HCT116 (cell line): Measurements from ENCODE around the gene CSAD. TPM values are rescaled to one million over a fixed set of nuclear protein-coding genes. Genes with fewer than 3 reads are reported as not detected.

ENCODE experiments used
- ATAC-seq: fragments of 200-7000 bp; cut with Tn5 transposase; 2 replicates; pipeline ENCODE4 v1.9.1; 2020; ENCODE audit warnings: mild to moderate bottlenecking, moderate library complexity
- BruUV-seq: library from RNA; stranded (reverse); fragments of 400-500 nt; replicated peaks from 2 replicates; lab custom pipeline; 2021; lab: Mats Ljungman, UMichigan
- CTCF ChIA-PET: fragments of 300-600 bp; sonication (Branson Sonifier 250); formaldehyde crosslinking; loops from one replicate; lab custom pipeline; 2021; ENCODE audit warnings: antibody characterized with exemption; lab: Charles Lee
- POLR2A ChIA-PET: fragments of 300-600, 350-600 bp; sonication (Branson Sonifier 250); formaldehyde crosslinking; loops from one replicate; lab custom pipeline; 2021; ENCODE audit warnings: antibody characterized with exemption; lab: Charles Lee
- RAD21 ChIA-PET, 2 experiments: fragments of 300-600 bp; sonication (Branson Sonifier 250); formaldehyde crosslinking; loops; one replicate each; lab custom pipeline; 2023; ENCODE audit warnings: low total read pairs in 2 of 2; ENCODE audit not compliant: uncharacterized antibody in 2 of 2, unreplicated experiment in 2 of 2, low non-redundant PET in 1 of 2; lab: Charles Lee
- DNase-seq: peaks from one replicate; pipeline ENCODE4 v3.0.0-alpha.2; 2010; ENCODE audit warnings: low read depth, low spot score
- H2AFZ ChIP-seq: fragments of 200-600 bp; shearing (Covaris generic), sonication (generic); 2 replicates; pipeline ENCODE4 v1.6.1; 2017; ENCODE audit warnings: low read depth, mixed run types, mixed read lengths, antibody characterized with exemption, low read length; ENCODE audit not compliant: poor library complexity, severe bottlenecking
- H3K27ac ChIP-seq: 2 replicates; pipeline ENCODE4 v1.5.1; 2012; ENCODE audit warnings: low read depth, low read length
- H3K27me3 ChIP-seq: fragments of 200-600 bp; sonication (generic); 2 replicates; pipeline ENCODE4 v1.6.1; 2016; ENCODE audit warnings: mixed run types, low read length, mixed read lengths; ENCODE audit not compliant: insufficient read depth
- H3K36me3 ChIP-seq, 2 experiments: fragments of 200-500 bp in 1 of 2; fragments of 200-600 bp in 1 of 2; sonication (Bioruptor generic) in 1 of 2; sonication (generic) in 1 of 2; 2 replicates each; pipeline versions ENCODE4 v1.5.1 to v1.6.1; 2014 to 2016; ENCODE audit warnings: low read length in 2 of 2, inconsistent platforms in 1 of 2, mixed read lengths in 1 of 2, mixed run types in 1 of 2; ENCODE audit not compliant: insufficient read depth in 2 of 2, control insufficient read depth in 1 of 2
- H3K4me1 ChIP-seq, 2 experiments: fragments of 200-600 bp in 1 of 2; sonication (generic) in 1 of 2; 2 replicates each; pipeline versions ENCODE4 v1.5.1 to v1.6.1; 2012 to 2017; ENCODE audit warnings: low read length in 2 of 2, inconsistent platforms in 1 of 2, mild to moderate bottlenecking in 1 of 2, mixed read lengths in 1 of 2, mixed run types in 1 of 2, moderate library complexity in 1 of 2; ENCODE audit not compliant: insufficient read depth in 2 of 2, control insufficient read depth in 1 of 2
- H3K4me2 ChIP-seq: fragments of 200-600 bp; sonication (generic); 2 replicates; pipeline ENCODE4 v1.6.1; 2017; ENCODE audit warnings: mixed run types, low read length, mixed read lengths
- H3K4me3 ChIP-seq, 2 experiments: fragments of 200-600 bp in 1 of 2; sonication (generic) in 1 of 2; replicated peaks in 1 of 2; 2 replicates each; pipeline ENCODE4 v1.5.1; 2011 to 2016; ENCODE audit warnings: low read length in 2 of 2, control low read depth in 1 of 2, low read depth in 1 of 2, mild to moderate bottlenecking in 1 of 2, mixed read lengths in 1 of 2, mixed run types in 1 of 2
- H3K79me2 ChIP-seq: fragments of 200-600 bp; sonication (generic); 2 replicates; pipeline ENCODE4 v1.6.1; 2017; ENCODE audit warnings: mild to moderate bottlenecking, mixed run types, low read length, moderate library complexity, mixed read lengths; ENCODE audit not compliant: insufficient read depth
- H3K9ac ChIP-seq: fragments of 200-600 bp; sonication (generic); 2 replicates; pipeline ENCODE4 v1.6.1; 2016; ENCODE audit warnings: low read length, mixed read lengths
- H3K9me2 ChIP-seq: fragments of 200-600 bp; sonication (generic), shearing (Covaris generic); 2 replicates; pipeline ENCODE4 v1.6.1; 2017; ENCODE audit warnings: mixed run types, mild to moderate bottlenecking, moderate library complexity; ENCODE audit not compliant: insufficient read depth
- H3K9me3 ChIP-seq, 2 experiments: fragments of 200-500 bp in 1 of 2; fragments of 200-600 bp in 1 of 2; sonication (Bioruptor generic) in 1 of 2; sonication (generic) in 1 of 2; 2 replicates each; pipeline ENCODE4 v1.6.1; 2014 to 2017; ENCODE audit warnings: low read length in 2 of 2, mixed read lengths in 2 of 2, inconsistent platforms in 1 of 2, low read depth in 1 of 2, mild to moderate bottlenecking in 1 of 2, mixed run types in 1 of 2, moderate library complexity in 1 of 2; ENCODE audit not compliant: control insufficient read depth in 1 of 2, insufficient read depth in 1 of 2
- H4K20me1 ChIP-seq: fragments of 200-600 bp; sonication (generic), shearing (Covaris generic); 2 replicates; pipeline ENCODE4 v1.6.1; 2017; ENCODE audit warnings: mixed run types, mild to moderate bottlenecking, moderate library complexity; ENCODE audit not compliant: insufficient read depth
- ATF3 ChIP-seq: IDR thresholded peaks from 2 replicates; pipeline ENCODE4 v1.6.1; 2012
- CBX3 ChIP-seq: IDR thresholded peaks from 2 replicates; pipeline ENCODE4 v1.6.1; 2012; ENCODE audit warnings: low read depth
- CEBPB ChIP-seq: IDR thresholded peaks from 2 replicates; pipeline ENCODE4 v1.6.1; 2012; ENCODE audit warnings: low read depth
- EGR1 ChIP-seq: IDR thresholded peaks from 2 replicates; pipeline ENCODE4 v1.6.1; 2012; ENCODE audit warnings: low read depth
- EZH2 ChIP-seq: fragments of 200-600 bp; sonication (generic); IDR thresholded peaks from 2 replicates; pipeline ENCODE4 v1.6.1; 2017; ENCODE audit warnings: antibody characterized with exemption, mixed run types
- EZH2phosphoT487 ChIP-seq: fragments of 200-600 bp; IDR thresholded peaks from 2 replicates; pipeline ENCODE4 v1.6.1; 2018; ENCODE audit warnings: antibody characterized with exemption, borderline replicate concordance
- FOSL1 ChIP-seq: IDR thresholded peaks from 2 replicates; pipeline ENCODE4 v1.6.1; 2012; ENCODE audit warnings: low read depth
- JUND ChIP-seq: IDR thresholded peaks from 2 replicates; pipeline ENCODE4 v1.6.1; 2012
- MAX ChIP-seq: IDR thresholded peaks from 2 replicates; pipeline ENCODE4 v1.6.1; 2012
- POLR2AphosphoS5 ChIP-seq: IDR thresholded peaks from 2 replicates; pipeline ENCODE4 v1.6.1; 2011; ENCODE audit warnings: mild to moderate bottlenecking, low read depth, low read length, moderate library complexity
- RAD21 ChIP-seq: IDR thresholded peaks from 2 replicates; pipeline ENCODE4 v1.6.1; 2012; ENCODE audit warnings: low read depth, mild to moderate bottlenecking
- SIN3A ChIP-seq: IDR thresholded peaks from 2 replicates; pipeline ENCODE4 v1.6.1; 2012; ENCODE audit warnings: low read depth
- SP1 ChIP-seq: IDR thresholded peaks from 2 replicates; pipeline ENCODE4 v1.6.1; 2012; ENCODE audit warnings: low read depth
- SRF ChIP-seq: IDR thresholded peaks from 2 replicates; pipeline ENCODE4 v1.6.1; 2012; ENCODE audit warnings: low read depth
- TCF7L2 ChIP-seq: IDR thresholded peaks from 2 replicates; pipeline ENCODE4 v1.7.0; 2011; ENCODE audit warnings: borderline replicate concordance, inconsistent platforms; ENCODE audit not compliant: insufficient read depth, insufficient read length; ENCODE audit errors: extremely low read depth
- ZBTB33 ChIP-seq: IDR thresholded peaks from 2 replicates; pipeline ENCODE4 v1.6.1; 2011; ENCODE audit warnings: mild to moderate bottlenecking, low read length, moderate library complexity; ENCODE audit not compliant: insufficient replicate concordance; ENCODE audit errors: extremely low read depth
- ZNF274 ChIP-seq: fragments of 200-500 bp; sonication (Bioruptor generic); IDR thresholded peaks from 2 replicates; pipeline ENCODE4 v1.6.1; 2014; ENCODE audit warnings: mild to moderate bottlenecking, low read depth, low read length, inconsistent platforms
- intact Hi-C: fragments of 100-400 bp; cut with micrococcal nuclease; formaldehyde crosslinking; loops from 2 replicates; pipeline ENCODE4 v1.10.0; 2022
- total RNA-seq: library from RNA; stranded (reverse); gene quantifications from one replicate; pipeline ENCODE4 v1.2.1, GENCODE V29; 2021; ENCODE audit not compliant: unreplicated experiment

Gene CSAD
- total RNA-seq, 1 experiment from 2014 or later: 20.3 TPM

- no peak overlapping the region for H3K27ac ChIP-seq
- peaks cover 4 to 6% of the 10 kb centered on the region in 2 experiments; a peak in 2 of 4 replicates for H3K4me1 ChIP-seq
- H4K20me1 ChIP-seq: no peaks in the 10 kb centered on the region
- H3K9me3 ChIP-seq: no peaks in the 10 kb centered on the region
- H3K4me3 ChIP-seq: no peak overlapping the region
- CTCF ChIA-PET: interaction anchor here (1.1 to 2.5 kb wide), 5 partner anchors 10 to 121 kb away, joined by 3 to 12 read pairs (median 3); no protein-coding TSS in a partner anchor
- H3K4me2 ChIP-seq: no peak overlapping the region
- BruUV-seq: no TSS peak
- H3K9me2 ChIP-seq: no peaks in the 10 kb centered on the region
- RAD21 ChIA-PET: no interaction called here
- no peaks in the 10 kb centered on the region for H3K27me3 ChIP-seq
- ATAC-seq (no peak), DNase-seq (no peak)
- peaks cover 20% of the 10 kb centered on the region for H3K79me2 ChIP-seq
- H2AFZ ChIP-seq: no peak overlapping the region
- H3K36me3 ChIP-seq: peaks cover 44 to 46% of the 10 kb centered on the region in 2 experiments; a peak in 3 of 4 replicates
- no peak overlapping the region for H3K9ac ChIP-seq
- POLR2A ChIA-PET: interaction anchor here (1.4 kb wide), 1 partner anchor 10 kb away, joined by 4 read pairs; no protein-coding TSS in a partner anchor
- intact Hi-C loops: no loop called here
- no peak for TF ChIP-seq FOSL1
- TF ChIP-seq RAD21: no peak
- TF ChIP-seq ZBTB33: no peak
- TF ChIP-seq JUND: no peak
- TF ChIP-seq SP1: no peak
- no peak for TF ChIP-seq POLR2AphosphoS5
- TF ChIP-seq EZH2: no peak
- TF ChIP-seq SRF: no peak
- TF ChIP-seq ATF3: no peak
- no peak for TF ChIP-seq CEBPB
- no peak for TF ChIP-seq SIN3A
- no peak for TF ChIP-seq ZNF274
- no peak for TF ChIP-seq CBX3
- TF ChIP-seq TCF7L2: no peak
- TF ChIP-seq MAX: no peak
- TF ChIP-seq EZH2phosphoT487: no peak
- TF ChIP-seq EGR1: no peak
Observed at GRCh38 chr12:53187145-53187899, 6.6 kb upstream of the CSAD start.
